ENCODE results near the gene DPP4.

DPP4 gene

GRCh38 chr2:162073888-162074631 lies at the start of gene DPP4:
Gene DPP4 (minus strand): TSS chr2:162074215. CDS start chr2:162073981, 234 bp downstream.
- no peak within 1 kb of the TSS for H3K4me3 ChIP-seq (ENCODE audit: low read depth in 1 of 2, low read length in 1 of 2)
- no peak within 1 kb of the TSS for H3K27ac ChIP-seq
- no peaks in the 10 kb centered on the region for H3K36me3 ChIP-seq
- H3K27me3 ChIP-seq: peaks cover 60% of the 10 kb centered on the region
- peaks cover 0 to 5% of the 10 kb centered on the region in 2 experiments for H3K4me1 ChIP-seq (ENCODE audit: control insufficient read depth in 1 of 2, insufficient read depth in 1 of 2, low read depth in 1 of 2, low read length in 1 of 2)
- H3K9me3 ChIP-seq: no peaks in the 10 kb centered on the region
- TF ChIP-seq CTCF (IDR thresholded peaks at IDR 0.05): no peak

GRCh38 chr2:162118166-162119031 lies 44.4 kb upstream of the DPP4 start:
- no peaks in the 10 kb centered on the region for H3K9me3 ChIP-seq
- H3K27ac ChIP-seq: no peak overlapping the region
- H3K36me3 ChIP-seq: no peaks in the 10 kb centered on the region
- no peak for TF ChIP-seq CTCF (IDR thresholded peaks at IDR 0.05)
- peaks cover 6 to 7% of the 10 kb centered on the region in 2 experiments for H3K4me1 ChIP-seq (ENCODE audit: control insufficient read depth in 1 of 2, insufficient read depth in 1 of 2, low read depth in 1 of 2, low read length in 1 of 2)
- H3K27me3 ChIP-seq: no peaks in the 10 kb centered on the region
- no peak overlapping the region for H3K4me3 ChIP-seq (ENCODE audit: low read depth in 1 of 2, low read length in 1 of 2)

GRCh38 chr2:162116352-162116751 lies 42.3 kb upstream of the DPP4 start:
- no peaks in the 10 kb centered on the region for H3K9me3 ChIP-seq
- H3K27me3 ChIP-seq: no peaks in the 10 kb centered on the region
- H3K27ac ChIP-seq: no peak overlapping the region
- peaks cover 19 to 23% of the 10 kb centered on the region in 2 experiments for H3K4me1 ChIP-seq (ENCODE audit: control insufficient read depth in 1 of 2, insufficient read depth in 1 of 2, low read depth in 1 of 2, low read length in 1 of 2)
- H3K4me3 ChIP-seq (ENCODE audit: low read depth in 1 of 2, low read length in 1 of 2): no peak overlapping the region
- TF ChIP-seq CTCF (IDR thresholded peaks at IDR 0.05): no peak
- H3K36me3 ChIP-seq: no peaks in the 10 kb centered on the region

GRCh38 chr2:162115076-162115475 lies 41.1 kb upstream of the DPP4 start:
- Histone ChIP-seq H3K9me3 (no peaks in the 10 kb centered on the region), H3K36me3 (no peaks in the 10 kb centered on the region), H3K27me3 (no peaks in the 10 kb centered on the region), H3K4me1 (ENCODE audit: control insufficient read depth in 1 of 2, insufficient read depth in 1 of 2, low read depth in 1 of 2, low read length in 1 of 2) (peaks cover 19 to 23% of the 10 kb centered on the region in 2 experiments), H3K27ac (no peak overlapping the region), H3K4me3 (ENCODE audit: low read depth in 1 of 2, low read length in 1 of 2) (no peak overlapping the region)
- no peak for TF ChIP-seq CTCF (IDR thresholded peaks at IDR 0.05)

- Histone ChIP-seq H3K27ac (no peak overlapping the region), H3K27me3 (no peaks in the 10 kb centered on the region), H3K4me3 (ENCODE audit: low read depth in 1 of 2, low read length in 1 of 2) (no peak overlapping the region), H3K9me3 (no peaks in the 10 kb centered on the region), H3K36me3 (no peaks in the 10 kb centered on the region), H3K4me1 (ENCODE audit: control insufficient read depth in 1 of 2, insufficient read depth in 1 of 2, low read depth in 1 of 2, low read length in 1 of 2) (peaks cover 19 to 23% of the 10 kb centered on the region in 2 experiments)
- no peak for TF ChIP-seq CTCF (IDR thresholded peaks at IDR 0.05)
Observed at GRCh38 chr2:162114271-162114670, 40.3 kb upstream of the DPP4 start.

Data from neutrophil (primary cell).